ENCODE measurements around the gene SCAMP4.

SCAMP4 gene

DNA sequence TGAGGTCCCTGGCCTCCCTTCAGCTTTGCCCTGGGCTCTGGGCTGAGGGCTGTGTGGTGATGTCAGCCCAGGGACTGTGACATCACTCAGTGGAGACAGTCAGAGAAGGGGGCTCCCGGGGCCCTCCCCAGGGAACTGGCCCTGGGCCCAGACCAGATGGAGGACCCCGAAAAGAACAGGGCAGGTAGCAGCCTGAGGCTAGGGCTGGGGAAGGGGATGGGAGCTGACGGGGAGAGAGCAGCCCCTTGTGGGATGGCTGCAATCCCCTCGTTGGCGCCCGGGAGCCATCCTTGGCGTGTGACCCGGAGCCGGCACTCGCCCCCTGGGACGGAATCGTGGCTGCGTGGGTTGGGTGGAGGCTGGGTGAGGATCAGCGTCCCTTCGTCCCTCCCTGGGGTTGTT lies 49.3 kb downstream of the SCAMP4 start:
- in situ Hi-C loops (cut with HindIII; ENCODE audit: low sequenced_read_pairs), result no loop called here

DNA sequence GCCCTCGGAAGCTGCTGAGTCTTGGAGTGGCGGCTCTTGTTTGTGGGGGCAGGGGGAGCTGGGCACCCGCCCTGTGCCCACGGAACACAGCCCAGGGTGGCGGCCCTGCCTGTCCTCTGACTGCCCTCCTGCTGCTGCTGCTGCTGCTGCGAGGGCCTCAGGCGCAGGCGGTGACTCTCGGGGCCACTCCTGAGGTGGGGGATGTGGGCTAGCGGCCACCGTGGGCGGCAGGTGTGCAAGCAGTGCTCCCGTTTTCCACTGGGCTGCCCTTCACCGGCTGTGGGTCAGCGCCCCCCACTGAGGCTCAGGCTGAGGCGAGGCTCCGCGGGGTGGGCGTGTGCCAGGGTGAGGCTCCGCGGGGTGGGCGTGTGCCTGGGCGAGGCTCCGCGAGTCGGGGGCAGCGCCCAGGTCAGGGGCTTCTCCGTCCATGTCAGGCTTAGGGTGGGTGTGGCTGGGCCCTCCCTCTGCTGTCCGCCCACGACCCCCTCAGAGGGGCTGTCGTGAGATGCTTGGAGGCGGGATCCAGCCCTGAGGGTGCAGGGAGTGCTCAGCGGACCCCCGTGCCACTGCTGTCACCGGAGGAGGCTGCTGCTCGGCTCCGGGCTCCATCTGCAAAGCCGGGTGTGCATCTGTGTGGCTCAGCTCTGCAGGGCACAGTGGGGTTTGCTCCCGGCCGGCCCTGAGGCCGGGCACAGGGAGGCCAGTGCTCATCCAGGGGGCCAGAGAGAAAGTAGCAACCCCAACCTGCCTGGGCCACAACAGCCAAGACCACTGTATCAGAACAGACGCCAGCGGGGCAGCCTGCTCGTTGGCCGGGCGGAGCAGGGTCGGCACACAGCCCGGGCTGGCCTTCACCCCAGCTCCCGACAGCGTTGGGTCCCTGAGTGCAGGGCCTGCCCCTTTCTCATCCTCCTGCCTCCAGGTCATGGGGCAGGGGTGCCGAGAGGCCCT lies 50.2 kb downstream of the SCAMP4 start:
- in situ Hi-C loops (cut with HindIII; ENCODE audit: low sequenced_read_pairs), result no loop called here

DNA sequence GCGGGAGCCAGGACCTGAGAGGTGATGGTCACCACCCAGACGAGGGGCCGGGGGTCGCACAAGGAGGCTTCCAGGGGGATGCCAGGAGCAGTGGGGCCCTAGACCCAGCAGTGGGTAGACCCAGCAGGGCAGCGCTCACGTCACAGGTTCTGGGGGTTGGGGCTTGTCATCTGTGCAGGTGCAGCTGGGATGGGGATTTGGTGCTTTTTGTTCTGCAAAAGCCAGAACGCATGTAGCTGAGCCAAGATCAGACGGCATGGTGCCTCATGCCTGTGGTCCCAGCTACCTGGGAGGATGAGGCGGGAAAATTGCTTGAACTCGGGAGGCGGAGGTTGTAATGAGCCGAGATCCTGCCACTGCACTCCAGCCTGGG lies 50.9 kb downstream of the SCAMP4 start:
- in situ Hi-C loops (cut with HindIII; ENCODE audit: low sequenced_read_pairs), result no loop called here

DNA sequence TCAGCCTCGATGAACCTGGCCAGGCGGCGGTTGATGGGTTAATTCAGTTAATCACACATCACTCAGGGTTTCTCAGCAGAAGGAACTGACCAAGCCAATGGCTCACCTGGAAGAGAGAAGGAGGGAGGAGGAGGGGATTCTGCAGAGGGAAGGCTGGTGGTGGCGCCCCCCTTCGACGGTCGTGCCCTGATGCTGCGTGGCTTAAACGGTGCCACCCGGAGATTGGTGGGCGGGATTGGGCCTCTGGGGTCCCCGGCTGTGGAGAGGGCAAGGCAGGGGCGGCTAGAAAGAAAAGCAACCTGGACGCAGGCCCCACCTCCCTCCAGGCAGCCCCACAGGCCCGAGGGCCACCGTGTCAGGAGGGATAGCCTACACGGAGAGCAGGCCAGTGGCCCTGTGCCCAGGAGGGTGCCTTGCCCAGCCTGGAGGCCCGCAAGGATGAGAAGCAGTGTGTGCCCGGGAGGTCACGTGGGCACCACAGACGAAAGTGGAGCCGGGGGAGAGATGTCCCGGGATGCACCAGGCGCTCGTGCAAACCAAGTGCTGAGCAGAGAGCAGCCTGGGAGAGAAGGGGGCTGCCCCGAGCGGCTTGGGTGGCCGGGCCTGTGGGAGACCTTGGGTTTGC lies 51.8 kb downstream of the SCAMP4 start:
- in situ Hi-C loops (cut with HindIII; ENCODE audit: low sequenced_read_pairs), result no loop called here

DNA sequence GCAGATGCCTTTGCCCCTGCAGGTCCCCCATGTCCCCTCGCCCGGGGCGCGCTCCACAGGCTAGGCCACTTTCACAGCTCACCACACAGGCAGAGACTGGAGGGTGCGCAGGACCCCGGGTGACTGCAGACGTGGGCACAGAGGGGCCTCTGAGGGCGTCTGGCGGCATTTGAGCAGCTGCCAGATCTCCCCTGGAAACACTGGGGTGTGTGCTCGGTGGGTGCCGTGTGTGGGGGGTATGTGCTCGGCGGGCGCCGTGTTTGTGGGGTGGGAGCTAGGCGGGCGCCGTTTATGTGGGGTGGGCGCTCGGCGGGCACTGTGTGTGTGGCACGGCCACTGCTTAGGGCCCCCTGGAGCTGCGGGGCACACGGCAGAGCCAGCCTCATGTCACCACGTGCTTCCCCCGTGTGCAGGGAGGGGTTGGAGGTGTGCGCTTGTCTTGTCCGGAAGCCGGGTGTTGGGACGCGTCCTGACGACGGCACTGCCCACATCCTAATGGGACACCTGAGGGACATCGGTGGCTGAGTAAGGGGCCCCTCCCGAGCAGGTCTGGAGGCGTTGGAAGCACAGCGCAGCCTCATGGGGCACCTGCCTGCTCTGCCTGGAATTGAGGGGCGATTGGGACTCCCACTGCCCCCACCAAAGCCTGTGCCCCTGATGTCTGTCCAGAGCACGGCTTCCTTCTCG lies 52.5 kb downstream of the SCAMP4 start:
- in situ Hi-C loops (cut with HindIII; ENCODE audit: low sequenced_read_pairs), result no loop called here

DNA sequence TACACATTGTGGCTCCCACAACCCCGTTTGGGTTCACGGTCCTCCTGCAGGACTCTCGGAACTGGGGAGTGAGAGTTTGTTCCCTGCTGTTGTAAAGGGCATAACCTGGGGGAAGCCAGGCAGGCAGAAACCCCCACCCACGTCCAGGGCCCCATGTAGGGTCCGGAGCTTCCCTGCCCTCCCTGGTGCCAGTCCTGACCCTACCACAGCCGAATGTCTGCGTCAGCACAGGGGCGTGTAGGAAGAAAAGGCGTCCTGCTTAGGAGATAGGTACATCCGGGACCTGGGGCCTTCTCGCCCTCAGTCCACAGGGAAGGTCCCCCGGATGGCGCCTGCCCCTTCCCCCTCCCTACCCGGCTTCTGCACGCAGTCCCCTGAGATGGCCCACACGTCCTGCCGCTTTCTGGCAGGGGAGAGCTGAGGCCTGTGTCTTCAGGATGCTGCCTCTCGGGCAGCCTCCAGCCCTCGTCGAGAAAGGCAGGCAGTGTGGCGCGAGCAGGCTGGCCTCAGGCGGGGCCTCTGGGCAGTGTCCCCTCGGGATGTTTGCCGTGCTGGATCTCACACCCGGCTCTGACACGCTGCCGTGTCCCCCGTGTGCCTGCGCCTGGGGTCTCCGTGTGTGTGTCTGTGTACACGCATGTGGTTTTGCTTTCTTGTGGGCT lies 54.9 kb downstream of the SCAMP4 start:
- in situ Hi-C loops (cut with HindIII; ENCODE audit: low sequenced_read_pairs), result no loop called here

DNA sequence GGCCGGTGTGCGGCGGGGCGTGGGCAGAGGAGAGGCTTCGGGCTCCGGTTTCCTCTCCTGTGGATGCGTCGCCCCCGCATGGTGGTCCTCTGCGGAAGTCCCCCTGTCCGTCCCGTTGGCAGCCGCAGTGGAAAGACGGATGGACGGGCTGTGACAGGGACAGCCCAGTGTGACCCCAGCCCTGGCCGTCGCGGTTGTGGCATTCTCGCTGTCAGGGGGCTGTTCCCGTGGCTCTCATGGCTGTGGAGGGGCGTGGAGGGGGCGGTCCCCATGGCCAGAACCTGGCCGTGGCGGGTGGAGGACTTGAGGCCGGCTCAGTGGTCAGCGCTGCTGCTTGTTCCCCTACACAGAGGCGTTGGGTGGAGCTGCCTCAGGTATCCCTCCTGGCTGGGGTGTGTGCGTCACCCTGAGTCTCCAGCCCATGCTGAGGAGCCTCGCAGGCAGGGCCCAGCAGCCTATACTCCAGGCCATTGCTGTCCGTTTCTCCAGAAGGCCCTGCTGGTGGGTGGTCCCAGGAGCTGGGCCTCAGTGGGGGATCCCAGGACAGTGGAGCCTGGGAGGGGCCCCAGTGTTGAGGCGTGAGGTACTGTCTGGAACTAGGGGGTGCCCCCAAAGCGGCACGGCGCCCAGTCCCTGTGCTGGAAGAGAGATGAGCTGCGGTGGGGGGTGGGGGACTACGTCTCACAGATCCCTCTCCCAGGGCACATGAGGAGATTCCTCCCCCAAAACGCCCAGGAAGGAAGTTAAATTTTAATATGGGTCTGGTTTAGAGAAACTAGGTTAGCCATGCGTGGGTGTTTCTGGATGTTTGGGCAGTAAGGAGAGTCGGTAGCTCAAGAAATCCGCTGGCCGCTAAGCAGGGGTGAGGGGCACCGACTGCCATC lies 56.0 kb downstream of the SCAMP4 start:
- in situ Hi-C loops (cut with HindIII; ENCODE audit: low sequenced_read_pairs), result no loop called here

DNA sequence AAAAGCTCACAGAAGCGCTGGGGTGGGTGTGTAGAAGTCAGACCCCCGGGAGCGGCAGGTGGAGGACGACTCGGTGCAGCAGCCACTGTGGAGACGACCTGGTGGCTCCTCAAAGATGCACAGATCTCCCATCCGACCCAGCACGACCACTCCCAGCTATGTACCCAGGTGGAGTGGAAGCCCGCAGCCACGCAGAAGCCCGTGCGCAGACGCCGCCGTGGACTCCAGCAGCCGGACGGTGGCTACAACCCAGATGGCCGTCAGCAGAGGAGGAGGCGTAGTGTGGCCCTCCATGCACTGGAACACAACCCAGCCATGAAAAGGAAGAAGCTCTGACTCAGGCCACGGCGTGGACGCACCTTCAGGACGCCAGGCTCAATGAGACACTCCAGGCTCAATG lies 57.5 kb downstream of the SCAMP4 start:
- in situ Hi-C loops (cut with HindIII; ENCODE audit: low sequenced_read_pairs), result no loop called here

DNA sequence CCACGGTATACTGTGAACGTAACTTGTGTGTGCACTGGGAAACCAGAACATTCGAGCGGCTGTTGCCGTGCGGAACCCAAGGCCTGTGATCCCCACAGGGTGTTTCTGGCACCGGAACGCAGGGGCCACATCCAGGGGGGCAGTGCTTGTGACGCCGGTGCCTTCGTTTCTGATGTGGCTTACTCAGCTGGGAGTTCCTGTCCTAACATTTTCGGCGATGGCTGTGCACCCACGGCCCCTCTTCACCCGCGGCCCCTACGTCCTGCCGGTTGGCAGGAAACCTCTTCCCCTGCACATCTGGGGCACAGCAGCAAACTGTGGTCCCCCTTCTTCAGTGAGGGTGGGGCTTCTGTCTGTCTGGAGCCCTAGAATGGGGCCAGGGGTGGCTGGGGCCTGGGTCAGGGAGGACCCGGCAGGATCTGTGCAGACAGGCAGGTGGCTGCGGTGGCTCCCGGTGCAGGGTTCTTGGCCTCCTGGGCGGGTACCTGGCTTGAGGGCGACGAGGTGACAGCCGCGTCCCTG lies 61.9 kb downstream of the SCAMP4 start:
- in situ Hi-C loops (cut with HindIII; ENCODE audit: low sequenced_read_pairs), result no loop called here

DNA sequence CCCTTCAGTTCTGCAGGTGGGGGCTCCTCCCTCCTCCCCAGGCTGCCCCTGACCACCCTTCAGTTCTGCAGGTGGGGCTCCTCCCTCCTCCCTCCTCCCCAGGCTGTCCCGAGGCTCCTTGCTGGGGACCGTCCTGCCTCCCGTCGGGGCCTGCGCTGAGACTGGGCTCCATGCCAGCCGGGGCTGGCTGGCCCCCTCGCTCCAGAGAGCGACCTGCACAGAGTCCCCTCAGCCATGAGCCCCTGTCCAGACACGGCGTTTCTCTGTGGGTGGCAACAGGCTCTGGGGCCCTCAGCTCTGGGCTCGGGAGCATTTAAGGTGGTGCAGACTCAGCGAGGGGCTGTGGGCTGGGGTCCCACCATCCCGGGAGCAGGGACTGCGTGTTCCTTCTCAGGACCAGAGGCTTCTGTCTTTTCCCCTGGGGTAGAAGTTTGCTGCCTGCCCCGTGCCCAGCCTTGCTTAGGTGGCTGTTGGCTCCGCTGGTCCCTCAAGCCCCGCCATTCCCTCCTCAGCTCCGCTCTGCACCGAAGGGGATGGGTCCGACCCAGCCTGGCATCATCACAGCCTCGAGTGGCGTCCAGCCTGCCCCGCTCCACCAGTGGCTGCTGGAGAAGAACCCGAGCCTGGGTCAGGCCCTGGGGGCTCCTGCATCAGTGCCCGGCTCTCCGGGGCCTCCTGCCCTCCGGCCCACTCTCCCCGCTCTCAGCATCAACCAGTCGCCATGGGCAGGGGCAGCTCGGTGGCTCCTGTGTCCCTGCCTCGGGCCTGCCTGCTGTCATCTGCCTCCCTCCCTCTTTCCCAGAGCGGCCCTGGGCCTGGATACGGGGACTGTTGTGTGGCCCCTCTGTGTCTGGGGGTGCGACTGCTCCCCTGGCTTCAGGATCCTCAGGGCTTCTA lies 63.3 kb downstream of the SCAMP4 start:
- in situ Hi-C loops (cut with HindIII; ENCODE audit: low sequenced_read_pairs), result no loop called here

DNA sequence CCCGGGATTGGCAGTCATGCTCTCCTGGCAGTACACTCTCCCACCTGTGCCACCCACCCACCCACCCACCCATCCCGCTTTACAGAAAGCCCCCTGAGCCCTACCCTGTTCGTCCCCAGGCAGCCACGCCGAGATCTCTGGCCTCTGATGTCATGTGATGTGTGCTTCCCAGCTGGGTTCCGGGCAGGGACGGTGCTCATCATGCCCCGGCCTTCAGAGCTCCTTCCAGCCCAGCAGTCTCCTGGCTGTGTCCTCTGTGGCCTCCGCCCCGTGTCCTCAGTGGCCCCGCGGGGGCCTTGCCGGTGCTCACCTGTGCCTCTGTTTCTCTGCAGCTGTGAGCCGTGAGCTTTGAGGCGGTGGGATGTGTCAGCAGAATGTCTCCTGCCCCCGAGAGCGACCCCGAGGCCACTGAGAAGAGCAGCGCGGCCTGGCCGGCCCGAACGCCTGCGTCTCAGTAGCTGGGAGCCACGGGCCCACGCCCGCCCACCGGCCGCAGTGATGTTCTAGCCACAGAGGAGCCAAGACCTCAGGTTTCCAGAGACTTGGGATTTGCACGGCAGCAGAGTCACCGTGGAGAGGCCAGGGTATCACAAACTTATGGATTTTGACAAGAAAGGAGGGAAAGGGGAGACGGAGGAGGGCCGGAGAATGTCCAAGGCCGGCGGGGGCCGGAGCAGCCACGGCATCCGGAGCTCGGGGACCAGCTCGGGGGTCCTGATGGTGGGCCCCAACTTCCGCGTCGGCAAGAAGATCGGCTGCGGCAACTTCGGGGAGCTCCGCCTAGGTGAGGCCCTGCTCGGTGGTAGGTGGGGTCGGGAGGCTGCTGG lies 64.2 kb downstream of the SCAMP4 start:
- in situ Hi-C loops (cut with HindIII; ENCODE audit: low sequenced_read_pairs), result no loop called here

DNA sequence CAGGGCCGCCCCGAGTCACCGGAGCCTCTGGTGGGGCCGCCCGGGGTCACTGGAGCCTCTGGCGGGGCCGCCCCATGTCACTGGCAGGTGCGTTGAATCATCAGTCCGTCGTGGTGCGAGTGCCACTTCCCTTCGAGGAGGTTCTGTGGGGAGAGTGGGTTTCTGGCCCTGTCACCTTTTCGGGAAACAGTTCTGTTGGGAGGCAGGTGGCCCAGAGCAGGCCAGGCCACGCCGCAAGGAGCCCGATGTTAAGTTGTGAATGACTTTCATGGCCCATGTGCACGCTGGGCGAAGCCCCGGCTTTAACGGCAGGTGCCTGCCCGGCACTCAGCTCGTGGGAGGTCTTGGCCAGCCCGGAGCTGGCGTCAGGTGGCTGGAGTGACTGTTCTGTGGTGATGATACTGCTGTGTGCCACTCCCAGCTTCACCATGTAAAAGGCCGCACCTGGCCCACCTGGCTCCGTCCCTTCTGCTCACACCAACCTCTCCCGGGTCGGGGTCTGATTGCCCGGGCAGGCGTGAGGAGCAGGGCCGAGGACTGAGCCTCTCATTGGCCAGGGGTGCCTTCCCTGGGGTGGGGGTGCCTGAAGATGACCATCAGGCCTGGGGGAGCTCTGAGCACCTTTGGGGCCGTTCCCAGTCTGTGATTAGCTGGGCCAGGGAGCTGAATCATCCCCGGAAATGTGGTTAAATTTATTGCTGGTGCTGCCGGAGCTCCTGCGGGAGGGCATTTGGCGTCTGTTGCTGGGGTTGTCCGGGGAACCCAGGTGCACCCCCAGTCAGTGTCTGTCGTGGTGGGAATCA lies 65.0 kb downstream of the SCAMP4 start:
- in situ Hi-C loops (cut with HindIII; ENCODE audit: low sequenced_read_pairs), result no loop called here

DNA sequence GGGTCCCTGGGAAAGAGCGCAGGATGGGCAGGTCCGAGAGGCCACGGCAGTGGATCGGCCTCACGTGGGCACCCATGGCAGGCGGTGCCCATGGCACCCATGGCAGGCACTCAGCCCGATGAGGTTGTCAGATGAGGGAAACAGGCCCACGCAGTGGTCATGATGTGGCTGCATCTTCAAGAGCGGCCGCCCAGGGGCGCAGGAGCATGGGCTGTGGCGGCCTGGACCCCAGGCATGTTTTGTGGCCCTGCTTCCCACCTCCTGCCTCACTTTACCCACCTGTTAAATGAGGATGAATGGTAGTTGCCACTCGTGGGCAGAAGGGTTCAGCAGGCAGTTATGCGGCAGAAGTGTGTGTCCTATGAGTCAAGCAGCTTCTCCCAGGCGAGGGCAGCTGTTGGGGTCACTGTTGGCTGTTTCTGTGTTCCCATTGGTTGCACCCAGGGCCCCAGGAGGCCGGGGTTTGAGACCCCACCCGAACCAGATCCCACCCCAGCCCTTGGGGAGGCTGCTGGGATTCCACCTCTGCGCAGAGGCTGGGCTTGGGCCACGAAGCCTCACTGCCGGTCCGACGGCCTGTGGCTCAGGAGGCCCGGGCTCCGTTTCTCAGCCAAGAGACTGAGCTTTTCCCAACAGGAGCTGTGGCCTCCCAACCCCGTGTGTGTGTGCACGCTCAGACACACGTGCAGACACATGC lies 65.8 kb downstream of the SCAMP4 start:
- in situ Hi-C loops (cut with HindIII; ENCODE audit: low sequenced_read_pairs), result no loop called here

DNA sequence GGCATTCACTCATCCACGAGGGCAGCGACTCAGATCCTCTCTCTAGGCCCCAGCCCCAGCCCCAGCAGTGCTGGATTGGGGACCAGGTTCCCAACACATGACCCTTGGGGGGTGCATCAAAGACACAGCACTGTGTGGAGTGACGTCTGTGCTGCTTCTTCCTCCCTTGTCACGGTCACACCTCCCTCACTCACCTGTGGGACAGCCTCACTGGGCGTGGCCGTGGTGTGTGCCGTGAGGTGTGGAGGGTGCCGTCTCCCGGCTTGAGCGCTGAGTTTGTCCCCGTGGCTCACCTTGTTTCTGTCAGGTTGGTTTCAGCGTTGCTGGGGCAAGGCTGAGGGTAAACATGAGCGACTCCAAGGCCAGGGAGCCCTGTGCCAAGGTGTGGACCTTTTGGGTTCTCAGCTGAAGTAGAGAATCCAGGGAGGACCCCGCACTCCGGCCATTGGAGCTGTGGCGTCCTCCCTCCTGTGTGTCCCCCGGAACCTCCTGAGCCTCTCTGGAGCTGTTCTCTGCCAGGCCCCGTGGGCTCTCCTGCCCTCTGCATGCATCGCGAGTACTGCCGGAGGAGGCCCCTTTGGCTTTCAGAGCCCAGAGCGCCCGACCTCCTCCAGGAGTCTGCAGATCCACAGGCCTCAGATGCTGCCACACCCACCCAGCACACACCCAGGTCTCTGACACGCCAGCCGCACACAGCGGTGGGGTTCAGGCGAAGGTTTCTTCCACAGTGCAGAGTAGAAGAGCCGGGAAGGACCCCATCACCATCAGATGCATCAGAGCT lies 69.4 kb downstream of the SCAMP4 start:
- in situ Hi-C loops (cut with HindIII; ENCODE audit: low sequenced_read_pairs), result no loop called here

DNA sequence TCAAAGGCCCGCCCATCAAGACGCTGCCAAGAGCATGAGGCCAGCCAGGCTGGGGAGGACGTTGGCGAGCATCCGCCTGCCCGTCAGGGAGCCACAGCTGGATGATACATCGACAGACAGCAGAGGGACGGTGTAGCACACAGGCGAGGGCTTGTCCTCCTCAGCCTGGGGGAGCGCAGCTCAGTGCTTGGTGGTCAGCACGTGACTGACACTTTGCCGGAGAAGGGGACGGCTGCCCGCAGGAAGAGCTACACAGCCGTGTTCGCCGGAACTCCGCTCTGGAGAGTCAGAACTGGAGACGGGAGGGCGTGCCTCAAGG lies 69.9 kb downstream of the SCAMP4 start:
- in situ Hi-C loops (cut with HindIII; ENCODE audit: low sequenced_read_pairs), result no loop called here
